ENCODE results near the gene SUSD6.
"Not testable (repeated sequence)": the region's sequence is repeated elsewhere in the genome, so short reads cannot be mapped to it uniquely, and the experiment has no call there.

The SUSD6 gene

DNA sequence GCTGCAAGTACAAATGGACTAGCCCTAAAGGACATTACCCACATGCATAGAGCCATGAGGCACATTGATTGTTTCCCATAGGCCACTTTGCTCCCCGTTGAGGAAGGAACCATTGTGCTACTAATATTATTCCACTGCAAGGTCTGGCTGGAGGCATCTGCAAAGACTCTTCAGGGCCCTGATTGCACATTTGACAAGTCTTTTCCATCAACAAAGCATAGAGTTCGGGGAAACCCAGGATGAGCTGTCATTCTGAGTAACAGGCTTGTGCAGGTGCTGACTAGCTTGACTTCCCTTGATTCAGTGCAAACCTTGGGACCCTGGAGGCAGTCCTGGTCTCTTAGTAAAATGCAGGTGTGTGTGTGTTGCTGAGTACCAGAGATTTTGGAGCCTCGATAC is 73.8 kb downstream of the SUSD6 start:
- TF ChIP-seq POLR2A (IDR thresholded peaks at IDR 0.05; ENCODE audit: low read depth, low read length): no peak
- FAIRE-seq (peak; percentile 71), DNase-seq (ENCODE audit: insufficient read length, low spot score) (no peak)

- TF ChIP-seq POLR2A (IDR thresholded peaks at IDR 0.05; ENCODE audit: low read depth, low read length): no peak
- DNase-seq (ENCODE audit: insufficient read length, low spot score) (no peak), FAIRE-seq (no peak)
Observed at GRCh38 chr14:69685716-69686115, 74.3 kb downstream of the SUSD6 start.

- FAIRE-seq (no peak), DNase-seq (ENCODE audit: insufficient read length, low spot score) (no peak)
- no peak for TF ChIP-seq POLR2A (IDR thresholded peaks at IDR 0.05; ENCODE audit: low read depth, low read length)
Observed at GRCh38 chr14:69687606-69688298, 76.4 kb downstream of the SUSD6 start.

DNA sequence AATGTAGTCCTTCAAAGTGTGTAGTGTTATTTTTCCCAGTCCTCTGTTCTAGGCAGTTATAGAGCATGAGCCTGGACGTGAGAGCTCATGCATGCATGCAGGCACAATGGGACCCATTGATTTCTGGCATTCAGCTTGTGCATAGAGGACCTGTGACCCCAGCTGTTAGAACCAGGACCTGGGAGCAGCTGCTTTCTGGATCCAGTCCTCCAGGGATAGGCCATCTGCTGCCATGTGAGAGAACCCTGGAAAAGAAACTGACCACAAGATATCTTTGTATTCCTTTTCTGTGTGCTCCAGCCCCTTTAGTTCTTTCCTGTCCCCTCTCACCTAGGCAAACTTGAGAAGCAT is 76.9 kb downstream of the SUSD6 start:
- TF ChIP-seq POLR2A (IDR thresholded peaks at IDR 0.05; ENCODE audit: low read depth, low read length): no peak
- no peak for FAIRE-seq
- no peak for DNase-seq (ENCODE audit: insufficient read length, low spot score)

DNA sequence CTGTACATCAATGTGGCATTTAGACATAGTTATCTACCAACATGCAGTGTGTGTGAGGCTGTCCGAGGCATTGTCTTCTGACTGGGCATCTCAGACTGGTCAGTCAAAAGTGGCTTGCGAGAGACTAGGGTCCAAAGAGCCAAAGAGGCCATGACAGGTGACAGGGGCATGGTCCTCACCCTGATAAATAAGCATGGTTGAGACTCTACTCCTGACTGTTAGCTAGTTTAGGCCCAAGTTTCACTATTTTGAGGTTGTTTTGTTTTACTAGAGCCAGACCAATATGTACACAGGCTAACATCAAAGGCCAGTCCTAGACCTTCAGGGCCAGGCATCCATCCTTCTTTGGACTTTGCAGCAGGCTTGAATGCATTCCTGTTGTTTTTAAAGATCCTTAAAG is 78.6 kb downstream of the SUSD6 start:
- FAIRE-seq (no peak), DNase-seq (ENCODE audit: insufficient read length, low spot score) (no peak)
- no peak for TF ChIP-seq POLR2A (IDR thresholded peaks at IDR 0.05; ENCODE audit: low read depth, low read length)

DNA sequence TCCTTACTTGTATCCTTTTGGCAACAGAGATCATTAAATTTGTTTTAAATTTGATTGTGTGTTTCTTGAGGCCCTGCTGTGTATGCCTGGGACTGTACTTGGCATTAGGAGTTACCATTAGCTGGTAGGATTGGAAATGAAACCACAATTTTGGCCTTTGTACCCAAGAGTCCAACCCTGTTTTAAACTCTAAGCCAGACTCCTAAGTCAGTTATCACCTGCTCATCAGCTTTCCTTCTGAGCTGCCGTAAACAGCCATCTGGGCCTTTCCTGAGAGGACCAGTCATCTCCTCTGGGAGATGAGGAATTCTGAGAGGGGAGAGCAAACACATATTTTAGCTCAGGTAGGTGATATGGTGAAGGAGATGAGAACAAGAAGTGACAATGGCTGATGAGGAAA is 81.2 kb downstream of the SUSD6 start:
- FAIRE-seq (no peak), DNase-seq (ENCODE audit: insufficient read length, low spot score) (no peak)
- no peak for TF ChIP-seq POLR2A (IDR thresholded peaks at IDR 0.05; ENCODE audit: low read depth, low read length)

DNA sequence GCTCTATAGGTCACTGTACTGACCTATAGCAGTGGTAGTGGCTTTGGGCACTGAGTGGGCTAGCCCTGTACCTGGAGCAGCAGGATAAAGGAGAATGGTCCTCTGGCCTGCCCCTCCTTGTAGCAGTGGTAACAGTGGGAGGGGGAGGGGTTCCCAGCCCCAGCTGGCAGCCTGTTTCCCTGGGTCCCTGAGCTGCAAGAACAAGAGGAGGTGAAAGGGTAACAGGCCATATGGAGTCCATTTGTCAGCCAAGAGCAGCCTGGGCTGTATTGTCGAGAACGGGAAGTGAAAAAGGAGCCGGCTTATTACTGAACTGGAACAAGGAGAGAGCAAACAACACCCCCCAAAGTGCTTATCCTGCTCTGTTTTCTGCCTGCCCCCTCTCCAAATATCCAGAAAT is 81.7 kb downstream of the SUSD6 start:
- no peak for DNase-seq (ENCODE audit: insufficient read length, low spot score)

DNA sequence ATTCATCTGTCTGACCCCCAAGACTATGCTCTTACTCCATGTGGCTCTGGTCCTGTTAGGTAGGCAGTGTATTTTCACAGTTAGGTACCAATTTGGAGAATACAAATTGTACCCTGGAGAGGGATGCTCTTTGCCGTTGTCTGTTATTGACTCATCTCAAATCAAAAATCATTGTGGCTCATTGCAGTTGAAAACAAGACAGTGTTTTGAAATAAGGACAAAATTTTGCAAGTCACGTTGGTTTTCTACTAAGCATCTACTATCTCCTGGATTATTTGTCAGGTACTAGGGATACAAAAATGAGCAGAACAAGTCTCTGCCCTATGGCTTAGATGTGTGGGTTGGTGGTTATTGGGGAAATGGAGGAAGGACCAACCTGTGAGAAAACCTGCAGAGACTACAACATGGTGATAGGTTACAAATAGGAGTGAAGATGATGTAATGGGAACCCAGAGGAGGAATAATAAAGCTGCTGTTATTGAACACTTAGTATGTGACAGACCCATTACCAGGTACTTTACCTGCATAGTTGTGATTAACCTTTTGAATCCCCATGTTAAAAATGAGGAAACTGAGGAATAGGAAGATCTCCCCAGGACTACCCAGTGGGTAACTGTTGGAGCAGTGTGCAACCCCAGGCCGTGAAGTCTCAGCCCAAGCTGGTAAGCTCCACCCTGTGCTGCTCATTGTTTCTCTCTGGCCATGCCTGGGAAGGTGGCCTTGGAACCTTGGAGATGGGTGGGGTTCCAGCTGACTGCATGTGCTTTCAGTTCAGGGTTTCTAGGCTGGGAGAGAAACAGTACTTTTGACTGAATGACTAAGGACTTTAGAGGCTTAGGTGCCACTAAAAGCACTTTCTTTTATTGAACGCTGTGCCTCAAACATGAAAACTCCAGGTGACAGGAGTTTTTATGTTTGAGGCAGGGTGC is 82.7 kb downstream of the SUSD6 start:
- DNase-seq (ENCODE audit: insufficient read length, low spot score): no peak
- FAIRE-seq: no peak
- no peak for TF ChIP-seq POLR2A (IDR thresholded peaks at IDR 0.05; ENCODE audit: low read depth, low read length)

More for the DNA sequence above, 81.7 kb downstream of the SUSD6 start:
- no peak for TF ChIP-seq POLR2A (IDR thresholded peaks at IDR 0.05; ENCODE audit: low read depth, low read length)
- no peak for FAIRE-seq

GRCh38 chr14:69694730-69695281 is 83.4 kb downstream of the SUSD6 start:
- no peak for FAIRE-seq
- TF ChIP-seq POLR2A (IDR thresholded peaks at IDR 0.05; ENCODE audit: low read depth, low read length): no peak
- no peak for DNase-seq (ENCODE audit: insufficient read length, low spot score)

- no peak for TF ChIP-seq POLR2A (IDR thresholded peaks at IDR 0.05; ENCODE audit: low read depth, low read length)
- DNase-seq (ENCODE audit: insufficient read length, low spot score) (no peak), FAIRE-seq (no peak)
Observed at GRCh38 chr14:69695322-69696203, 84.2 kb downstream of the SUSD6 start.

GRCh38 chr14:69696204-69696527 is 84.8 kb downstream of the SUSD6 start:
- DNase-seq (ENCODE audit: insufficient read length, low spot score): no peak
- FAIRE-seq: no peak
- TF ChIP-seq POLR2A (IDR thresholded peaks at IDR 0.05; ENCODE audit: low read depth, low read length): no peak

GRCh38 chr14:69696633-69697557 is 85.5 kb downstream of the SUSD6 start:
- TF ChIP-seq POLR2A (IDR thresholded peaks at IDR 0.05; ENCODE audit: low read depth, low read length): no peak
- DNase-seq (ENCODE audit: insufficient read length, low spot score) (no peak), FAIRE-seq (no peak)

DNA sequence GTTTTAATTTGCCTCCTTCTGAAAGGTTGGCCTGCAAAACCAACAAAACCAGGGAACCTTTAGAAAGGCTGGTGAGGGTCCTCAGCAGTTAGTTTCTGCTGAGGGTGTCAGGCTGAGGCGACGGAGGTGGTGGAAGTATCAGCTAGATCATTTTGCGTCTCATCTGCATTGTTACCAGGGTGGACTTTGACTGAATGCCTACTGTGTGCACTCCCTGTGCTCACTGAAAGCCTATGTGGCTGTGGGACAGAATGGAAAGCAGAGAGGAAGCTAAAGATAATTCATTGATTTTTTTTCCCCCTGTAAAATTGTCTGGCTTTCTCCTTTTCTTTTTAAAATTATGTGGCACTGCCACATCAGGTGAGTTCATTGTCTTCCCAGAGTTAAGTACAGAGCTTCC is 87.2 kb downstream of the SUSD6 start:
- no peak for DNase-seq (ENCODE audit: insufficient read length, low spot score)
- no peak for TF ChIP-seq POLR2A (IDR thresholded peaks at IDR 0.05; ENCODE audit: low read depth, low read length)
- no peak for FAIRE-seq

GRCh38 chr14:69699243-69699642 is 87.8 kb downstream of the SUSD6 start:
- not testable (repeated sequence) for FAIRE-seq; DNase-seq (ENCODE audit: insufficient read length, low spot score)

Data from H54 (cell line).